ENCODE results near the gene YPEL1.

DNA sequence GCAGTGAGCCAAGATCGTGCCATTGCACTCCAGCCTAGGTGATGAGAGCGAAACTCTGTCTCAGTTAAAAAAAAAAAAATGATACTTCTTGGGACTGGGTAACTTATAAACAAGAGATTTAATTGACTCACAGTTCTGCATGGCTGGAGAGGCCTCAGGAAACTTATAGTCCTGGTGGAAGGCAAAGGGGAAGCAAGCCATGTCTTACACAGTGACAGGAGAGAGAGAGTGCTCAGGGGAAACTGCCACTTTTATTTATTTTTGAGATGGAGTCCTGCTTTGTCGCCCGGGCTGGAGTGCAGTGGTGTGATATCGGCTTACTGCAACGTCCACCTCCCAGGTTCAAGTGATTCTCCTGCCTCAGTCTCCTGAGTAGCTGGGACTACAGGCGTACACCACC lies 85.3 kb downstream of the YPEL1 start:
- TF ChIP-seq POLR2A (IDR thresholded peaks at IDR 0.05) (no peak), CTCF (IDR thresholded peaks at IDR 0.05) (no peak)

Data from right lobe of liver (tissue), 4 donors.